Occipital lobe (tissue), 2 donors: ENCODE data around the gene VCAN. TPM values are rescaled to one million over a fixed set of nuclear protein-coding genes. Genes with fewer than 3 reads are reported as not detected.
"Not testable (repeated sequence)": the region's sequence is repeated elsewhere in the genome, so short reads cannot be mapped to it uniquely, and the experiment has no call there.

ENCODE experiments used
- DNase-seq: peaks from one replicate; lab custom pipeline; 2025; lab: John Stamatoyannopoulos, UW
- total RNA-seq: library from RNA; depleted of rRNA; stranded (reverse); fragments of >200 nt; gene quantifications from one replicate; pipeline ENCODE4 v1.2.3, GENCODE V29; 2014

The VCAN gene
- total RNA-seq = 228 TPM

DNA sequence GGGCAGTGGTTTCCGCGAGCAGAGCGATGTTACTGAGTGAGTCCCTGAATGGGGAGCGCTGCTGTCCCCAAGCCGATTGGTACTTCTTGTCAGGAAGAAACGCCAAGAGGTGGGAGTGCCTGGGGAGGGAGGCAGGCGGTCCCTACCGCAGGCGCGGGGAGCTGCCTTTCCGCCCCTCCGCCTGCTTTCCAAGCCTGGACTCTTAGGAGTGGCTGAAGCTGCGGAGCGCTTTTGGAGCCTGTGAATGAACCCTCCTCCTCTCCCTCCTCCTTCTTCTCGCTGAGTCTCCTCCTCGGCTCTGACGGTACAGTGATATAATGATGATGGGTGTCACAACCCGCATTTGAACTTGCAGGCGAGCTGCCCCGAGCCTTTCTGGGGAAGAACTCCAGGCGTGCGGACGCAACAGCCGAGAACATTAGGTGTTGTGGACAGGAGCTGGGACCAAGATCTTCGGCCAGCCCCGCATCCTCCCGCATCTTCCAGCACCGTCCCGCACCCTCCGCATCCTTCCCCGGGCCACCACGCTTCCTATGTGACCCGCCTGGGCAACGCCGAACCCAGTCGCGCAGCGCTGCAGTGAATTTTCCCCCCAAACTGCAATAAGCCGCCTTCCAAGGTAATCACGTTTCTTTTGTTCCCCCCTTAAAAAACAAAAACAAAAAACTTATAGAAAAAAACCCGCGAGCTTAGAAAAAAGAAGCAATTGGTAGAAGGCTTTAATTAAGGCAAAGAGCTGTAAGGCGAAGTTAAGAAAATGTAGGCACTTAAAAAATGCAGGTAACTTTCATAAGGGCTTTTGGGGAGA lies at the start of gene VCAN:
VCAN (plus strand) TSS at position 340 of the 808 bp plus-strand sequence. CDS start 11,775 bp downstream, outside the sequence.
- peak; percentile 37 for DNase-seq

DNA sequence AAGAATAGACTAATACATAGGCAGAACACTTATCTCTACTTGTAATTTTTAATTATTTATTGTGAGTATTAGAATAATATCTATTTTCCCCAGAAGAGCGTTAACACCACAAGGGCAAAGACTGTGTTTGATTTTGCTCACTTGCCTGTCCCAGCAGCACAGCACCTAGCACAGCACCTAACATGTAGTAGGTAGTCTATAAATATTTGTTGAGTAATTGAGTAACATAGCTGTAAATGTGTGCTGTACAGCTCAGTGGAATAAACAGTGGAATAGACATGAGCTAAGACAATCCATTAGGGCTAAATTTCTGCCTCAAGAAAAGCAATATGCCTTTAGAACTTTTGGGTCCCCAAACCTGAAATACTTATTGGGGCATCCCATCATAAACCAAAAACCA lies 49.3 kb upstream of the VCAN start:
- no peak for DNase-seq

DNA sequence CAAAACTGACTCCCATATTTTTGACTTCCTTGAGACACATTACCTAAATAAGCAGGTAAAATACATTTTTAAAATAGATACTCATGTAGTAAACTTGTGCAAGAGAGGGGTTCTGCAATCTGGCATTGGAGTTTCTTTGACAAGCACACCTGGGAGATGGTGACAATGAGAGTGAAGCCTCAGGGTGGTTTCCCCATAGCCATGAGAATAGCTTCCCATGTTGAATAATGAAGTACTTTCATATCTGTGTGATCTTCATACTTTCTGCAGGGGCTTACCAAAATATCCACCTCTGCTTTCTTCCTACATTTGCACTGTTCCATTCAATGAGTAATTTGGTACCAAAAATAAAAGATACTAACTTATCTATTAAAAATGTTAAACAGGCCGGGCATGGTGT lies 44.7 kb upstream of the VCAN start:
- DNase-seq = no peak

DNA sequence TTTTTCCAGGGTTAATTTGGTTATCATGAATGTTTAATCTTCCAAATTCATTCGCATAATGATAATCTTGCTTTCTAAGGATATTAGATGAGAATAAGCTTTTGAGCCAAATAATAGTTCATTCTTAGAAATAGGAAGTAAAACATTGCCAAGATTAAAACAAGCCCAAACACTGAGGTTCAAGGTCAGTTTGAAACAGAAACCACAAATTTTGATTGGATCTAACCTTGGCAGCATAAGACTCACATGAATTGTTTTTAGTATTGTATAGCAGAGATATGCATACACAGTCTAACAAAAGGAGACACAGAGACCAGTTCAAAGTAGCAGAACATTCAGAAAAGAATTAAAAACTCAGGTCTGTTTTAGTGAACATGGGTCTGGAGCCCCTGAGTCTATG lies 43.4 kb upstream of the VCAN start:
- no peak for DNase-seq

DNA sequence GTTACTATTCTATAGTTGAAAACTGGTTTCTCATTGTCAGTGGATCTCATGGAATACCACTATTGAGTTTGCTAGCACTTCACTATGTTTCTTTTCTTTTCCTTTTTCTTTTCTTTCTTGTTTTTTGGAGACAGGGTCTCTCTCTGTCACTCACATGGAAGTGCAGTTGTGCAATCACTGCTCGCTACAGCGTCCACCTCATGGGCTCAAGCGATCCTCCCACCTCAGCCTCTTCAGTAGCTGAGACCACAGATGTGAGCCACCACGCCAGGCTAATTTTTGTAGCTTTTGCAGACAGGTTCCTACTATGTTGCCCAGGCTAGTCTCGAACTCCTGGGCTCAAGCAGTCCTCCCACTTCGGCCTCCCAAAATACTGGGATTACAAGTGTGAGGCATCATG lies 42.7 kb upstream of the VCAN start:
- no peak for DNase-seq

DNA sequence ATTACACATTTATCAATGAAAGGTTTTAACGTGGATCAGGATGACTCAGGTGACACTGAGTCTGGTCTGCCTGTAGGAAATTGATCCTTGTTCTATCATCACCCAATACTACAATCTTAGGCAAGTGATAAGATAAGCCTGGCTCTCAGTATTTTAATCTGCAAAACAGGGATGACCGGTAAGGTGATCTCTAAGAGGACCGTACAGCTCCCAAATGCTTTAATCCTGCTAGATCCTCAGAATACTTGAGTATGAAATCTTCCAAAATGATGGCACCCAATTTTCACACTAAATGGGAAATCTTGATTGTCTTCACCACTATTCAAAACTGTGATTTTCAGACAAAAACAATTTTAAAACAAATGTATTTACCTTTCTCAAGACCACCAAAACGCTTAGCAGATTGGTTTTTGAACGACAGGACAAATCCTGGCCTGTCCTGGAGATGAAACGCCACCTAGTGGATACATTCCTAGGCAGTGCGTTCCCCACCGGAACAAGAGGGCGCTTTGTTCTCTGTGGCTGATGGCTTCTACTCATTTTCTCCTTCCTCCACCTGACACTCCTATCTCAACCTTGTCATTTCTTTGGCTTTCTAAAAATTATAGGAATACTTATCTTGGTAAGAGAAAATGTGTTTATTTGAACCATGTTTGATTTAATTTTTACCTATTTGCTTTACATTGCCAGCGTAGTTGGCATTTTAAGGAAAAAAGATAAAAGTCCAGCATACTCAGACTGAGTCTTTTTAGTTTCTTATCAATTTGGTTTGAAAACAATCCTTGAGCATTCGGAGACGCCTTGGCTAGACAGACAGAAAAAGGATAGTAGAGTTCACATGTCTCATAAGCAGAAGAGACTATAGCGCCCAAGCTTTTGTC lies 41.2 kb upstream of the VCAN start:
- no peak for DNase-seq

DNA sequence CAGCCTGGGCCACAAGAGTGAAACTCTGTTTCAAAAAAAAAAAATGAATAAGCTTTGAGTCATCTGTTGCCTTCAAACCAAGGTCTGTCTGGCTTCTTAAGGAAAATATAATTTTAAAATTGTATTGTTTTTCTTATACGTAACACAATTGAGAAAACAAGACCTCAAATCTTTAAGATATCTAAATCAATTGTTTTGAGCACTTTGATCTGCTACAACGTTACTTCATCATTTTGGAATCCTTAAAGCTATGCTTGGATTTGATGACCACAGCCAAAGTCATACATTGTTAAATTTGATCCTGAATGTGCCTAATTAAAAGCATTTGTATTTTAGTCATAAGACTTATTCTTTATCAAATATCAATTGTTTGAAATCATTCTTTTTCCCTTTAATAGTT lies 37.7 kb upstream of the VCAN start:
- no peak for DNase-seq

DNA sequence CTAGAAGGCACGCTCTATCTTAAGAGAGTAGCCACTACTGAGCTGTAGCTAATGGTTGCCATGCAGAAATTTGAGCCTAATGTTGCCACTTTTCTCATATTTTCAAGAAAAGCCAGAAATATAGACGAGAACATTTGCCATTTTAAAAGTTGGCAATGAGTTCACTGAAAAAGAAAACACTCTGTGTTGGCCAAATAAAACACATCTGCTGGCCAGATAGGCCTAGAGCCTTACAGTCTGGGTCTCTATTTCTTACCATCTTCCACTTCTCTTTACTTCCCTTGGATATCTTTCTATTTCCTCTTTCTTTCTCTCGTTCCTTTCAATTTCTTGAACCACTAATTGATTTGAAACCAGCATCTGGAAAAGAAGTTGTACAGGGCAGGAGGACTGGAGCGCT lies 36.6 kb upstream of the VCAN start:
- DNase-seq = no peak

DNA sequence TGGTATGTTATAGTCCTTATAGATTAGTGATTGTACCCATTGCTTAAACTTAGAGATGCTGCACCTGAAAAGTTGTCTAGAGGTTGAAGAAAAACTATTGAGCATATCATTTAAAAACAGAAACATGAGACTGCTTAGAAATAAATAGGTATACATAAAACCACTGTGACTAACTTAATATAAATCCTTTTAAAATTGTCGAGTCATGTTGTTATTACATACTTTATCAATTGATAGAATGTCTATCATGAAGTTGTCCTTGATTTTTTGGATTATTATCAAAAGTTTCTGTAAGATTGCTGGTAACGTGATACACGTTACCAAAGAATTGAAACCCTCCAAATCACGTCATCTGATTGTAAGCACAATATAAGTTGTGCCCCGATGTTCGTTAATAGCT lies 35.3 kb upstream of the VCAN start:
- DNase-seq = no peak

DNA sequence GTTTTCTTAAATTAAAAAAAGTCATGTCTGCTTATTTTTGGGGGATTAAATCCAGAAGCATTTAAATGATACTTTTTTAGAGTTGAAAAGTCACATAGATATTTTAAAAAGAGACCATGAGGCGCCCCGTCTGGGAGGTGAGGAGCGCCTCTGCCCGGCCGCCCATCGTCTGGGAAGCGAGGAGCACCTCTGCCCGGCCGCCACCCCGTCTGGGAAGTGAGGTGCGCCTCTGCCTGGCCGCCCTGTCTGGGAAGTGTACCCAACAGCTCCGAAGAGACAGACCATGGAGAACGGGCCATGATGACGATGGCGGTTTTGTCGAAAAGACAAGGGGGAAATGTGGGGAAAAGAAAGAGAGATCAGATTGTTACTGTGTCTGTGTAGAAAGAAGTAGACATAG lies 33.8 kb upstream of the VCAN start:
- not testable (repeated sequence) for DNase-seq

DNA sequence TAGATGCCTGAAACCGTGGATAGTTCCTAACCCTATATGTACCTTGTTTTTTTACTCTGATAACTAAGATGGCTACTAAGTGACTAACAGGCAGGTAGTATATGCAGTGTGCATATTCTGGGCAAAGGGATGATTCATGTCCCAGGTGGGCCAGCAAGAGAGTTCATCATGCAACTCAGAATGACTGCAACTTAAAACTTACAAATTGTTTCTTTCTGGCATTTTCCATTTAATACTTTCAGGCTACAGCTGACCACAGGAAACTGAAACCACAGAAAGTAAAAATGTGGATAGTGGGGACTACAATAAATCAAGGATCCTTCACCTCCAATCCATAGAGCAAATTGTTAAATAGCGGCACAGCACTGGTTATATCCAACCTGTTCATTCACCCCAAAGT lies 30.7 kb upstream of the VCAN start:
- no peak for DNase-seq

DNA sequence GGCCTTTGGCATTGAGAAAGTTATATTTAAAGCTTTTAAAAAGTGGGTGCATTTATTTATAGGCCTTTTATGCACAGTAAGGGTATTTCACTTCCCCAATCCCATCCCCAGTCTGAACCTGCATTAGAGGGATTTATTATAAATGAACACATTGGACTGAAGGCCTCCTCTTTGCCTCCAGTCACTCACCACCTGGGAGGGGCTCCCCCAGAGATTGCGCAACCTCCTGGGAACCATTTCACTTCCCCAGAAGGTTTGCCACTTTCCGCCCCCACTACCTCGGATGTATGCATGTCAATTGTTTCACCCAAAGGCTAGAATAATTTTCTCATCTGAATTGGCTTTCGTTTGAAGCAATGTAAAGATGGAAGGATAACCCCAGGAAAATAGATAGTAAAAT lies 29.8 kb upstream of the VCAN start:
- no peak for DNase-seq

DNA sequence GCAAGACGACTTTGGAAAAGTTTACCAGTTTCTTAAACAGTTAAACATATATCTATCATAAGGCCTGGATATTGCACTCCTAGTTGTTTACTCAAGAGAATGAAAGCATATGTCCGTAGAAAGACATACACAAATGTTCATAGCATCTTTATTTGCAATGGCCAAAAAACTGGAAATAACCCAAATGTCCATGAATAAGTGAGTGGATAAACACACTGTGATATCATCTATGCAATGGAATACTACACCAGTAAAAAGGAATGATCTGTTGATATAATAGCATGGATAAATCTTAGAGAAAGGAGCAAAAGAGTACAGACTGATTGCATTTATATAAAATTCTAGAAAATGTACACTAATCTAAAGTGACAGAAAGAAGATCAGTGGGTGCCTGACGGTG lies 28.0 kb upstream of the VCAN start:
- no peak for DNase-seq

DNA sequence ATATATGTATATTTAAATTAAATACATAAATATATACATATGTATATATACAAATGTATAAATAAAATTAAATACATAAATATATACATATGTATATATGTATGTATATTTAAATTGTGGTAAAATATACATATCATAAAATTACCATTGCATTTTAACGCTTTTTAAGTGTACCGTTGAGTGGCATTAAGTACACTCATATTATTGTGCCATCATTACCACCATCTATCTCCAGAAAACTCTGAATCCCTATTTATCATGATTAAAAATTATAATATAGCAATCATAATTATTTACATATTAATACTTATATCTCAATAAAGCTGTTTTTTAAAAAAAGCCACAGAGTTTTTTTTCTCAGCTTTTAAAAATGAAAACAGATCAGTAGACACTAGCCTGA lies 27.1 kb upstream of the VCAN start:
- DNase-seq = no peak

DNA sequence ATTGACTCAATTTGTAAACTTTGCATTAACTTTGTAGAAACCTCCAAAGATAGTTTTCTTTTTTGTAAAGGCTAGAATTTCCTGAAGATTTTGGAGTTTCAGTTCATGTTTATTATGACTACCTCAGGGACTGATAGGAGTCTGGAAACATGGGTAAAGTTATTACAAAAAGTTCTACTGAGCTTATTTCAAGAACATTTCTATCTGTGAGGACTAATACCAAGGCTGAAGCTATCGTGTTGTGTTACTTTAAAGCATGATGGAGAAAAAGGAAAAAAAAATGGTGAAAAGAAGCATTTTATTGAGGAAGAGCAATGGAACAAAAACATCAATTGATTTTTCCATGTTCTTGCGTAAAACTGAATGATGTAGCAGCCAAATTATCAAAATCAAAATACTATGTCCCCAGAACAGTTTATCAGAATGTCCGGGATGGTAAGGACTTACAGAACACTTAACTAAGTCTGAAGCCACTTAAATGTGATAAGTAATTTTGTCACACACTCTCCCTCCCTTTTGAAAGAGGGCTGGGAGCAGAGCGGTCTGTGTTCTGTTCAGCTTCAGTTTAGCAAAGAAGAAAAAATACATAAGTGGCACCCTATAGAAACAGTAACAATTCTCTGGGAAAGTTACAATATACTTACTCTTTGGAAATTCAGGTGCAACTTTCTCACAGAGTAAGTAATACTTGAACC lies 25.1 kb upstream of the VCAN start:
- DNase-seq = no peak

DNA sequence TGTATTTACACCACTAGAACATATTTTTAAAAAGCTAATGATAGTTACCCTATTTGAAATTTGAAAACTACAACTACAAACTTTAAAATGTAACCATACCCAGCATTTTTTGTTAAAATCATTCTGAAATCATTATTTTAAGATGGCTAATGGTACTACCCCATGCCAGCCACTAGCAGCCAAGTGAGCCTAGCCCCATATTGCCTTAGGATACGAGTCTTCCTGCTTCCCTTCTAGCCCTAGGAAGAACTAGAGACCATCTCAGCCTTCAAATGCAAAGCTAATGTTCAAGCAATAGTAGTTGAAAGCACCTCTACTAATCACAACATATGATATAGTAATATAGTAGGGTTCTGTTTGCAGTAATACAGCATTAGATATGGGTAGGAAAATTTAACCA lies 24.0 kb upstream of the VCAN start:
- DNase-seq = no peak

DNA sequence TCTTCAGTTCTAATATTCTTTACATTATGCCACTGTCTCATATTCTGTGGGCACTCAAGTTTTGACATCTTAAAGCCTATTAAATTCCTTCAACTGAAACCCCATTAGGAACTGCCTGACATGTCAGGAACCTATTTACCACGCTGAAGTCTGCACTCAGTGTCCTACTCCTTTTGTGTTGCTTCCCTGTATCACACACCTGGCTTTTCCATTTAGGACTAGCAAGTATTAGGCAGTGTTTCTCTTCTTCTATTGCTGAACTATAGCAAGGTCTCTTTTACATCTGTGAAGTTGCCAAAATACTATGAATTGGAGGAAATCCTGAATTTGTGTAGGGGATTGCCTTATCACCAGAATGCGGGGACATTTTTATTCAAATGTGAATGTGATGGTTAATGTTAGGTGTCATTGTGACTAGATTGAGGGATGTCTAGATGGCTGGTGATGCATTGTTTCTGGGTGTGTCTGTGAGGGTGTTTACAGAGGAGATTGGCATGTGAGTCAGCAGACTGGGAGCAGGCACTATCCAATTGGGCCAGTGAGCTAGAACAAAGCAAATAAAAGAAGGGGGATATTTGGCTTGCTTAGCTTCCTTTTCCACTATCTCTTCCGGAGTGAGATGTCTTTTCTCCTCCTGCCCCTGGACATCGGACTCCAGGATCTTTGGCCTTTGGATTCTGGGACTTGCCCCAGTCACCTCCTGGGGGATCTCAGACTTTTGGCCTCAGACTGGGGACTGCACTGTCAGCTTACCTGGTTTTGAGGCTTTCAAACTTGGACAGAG lies 21.2 kb upstream of the VCAN start:
- no peak for DNase-seq

DNA sequence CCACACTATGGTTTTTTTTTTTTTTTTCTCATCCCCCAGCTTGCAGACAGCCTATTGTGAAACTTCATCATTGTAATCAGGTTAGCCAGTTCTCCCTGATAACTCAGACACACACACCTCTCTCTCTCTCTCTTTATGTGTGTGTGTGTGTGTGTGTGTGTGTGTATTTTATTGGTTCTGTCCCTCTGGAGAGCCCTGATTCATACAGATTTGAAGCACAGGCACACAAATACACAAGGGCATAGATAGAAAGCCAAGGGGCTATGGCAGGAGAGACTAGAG lies 20.6 kb upstream of the VCAN start:
- DNase-seq = no peak

DNA sequence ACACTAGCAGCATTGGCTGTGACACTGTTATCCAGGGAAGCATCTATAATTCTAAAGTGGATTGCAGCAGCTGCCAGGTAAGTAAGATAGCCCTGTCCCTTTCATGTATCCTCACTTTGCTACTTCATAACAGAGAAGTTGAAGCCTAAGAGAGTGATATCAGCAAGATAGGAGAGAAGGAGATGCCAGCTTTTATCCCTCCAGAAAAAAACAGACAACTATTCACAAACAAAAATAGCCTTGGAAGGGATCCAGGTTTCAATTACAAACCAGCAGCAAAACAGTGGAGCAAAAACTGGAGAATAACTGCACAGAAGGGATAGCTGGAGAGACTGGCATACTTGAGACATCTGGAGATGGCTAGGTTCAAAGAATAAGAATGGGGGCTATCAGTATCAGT lies 19.6 kb upstream of the VCAN start:
- DNase-seq = no peak

DNA sequence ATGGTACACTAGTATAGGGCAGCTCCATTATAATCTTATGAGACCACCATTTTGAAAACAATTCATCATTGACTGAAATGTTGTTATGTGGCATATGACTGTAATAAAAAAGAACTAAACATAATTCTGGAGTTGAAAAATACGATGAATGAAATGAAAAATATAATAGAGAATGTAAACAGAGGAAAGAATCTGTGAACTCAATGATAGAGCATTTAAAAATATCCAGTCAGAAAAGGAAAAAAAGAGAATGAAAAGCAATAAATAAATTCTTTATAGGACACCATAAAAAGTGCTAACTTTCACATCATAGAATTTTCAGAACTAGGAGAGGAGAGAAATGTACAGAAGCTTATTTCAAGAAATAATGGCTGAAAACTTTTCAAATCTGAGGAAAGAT lies 17.6 kb upstream of the VCAN start:
- no peak for DNase-seq

DNA sequence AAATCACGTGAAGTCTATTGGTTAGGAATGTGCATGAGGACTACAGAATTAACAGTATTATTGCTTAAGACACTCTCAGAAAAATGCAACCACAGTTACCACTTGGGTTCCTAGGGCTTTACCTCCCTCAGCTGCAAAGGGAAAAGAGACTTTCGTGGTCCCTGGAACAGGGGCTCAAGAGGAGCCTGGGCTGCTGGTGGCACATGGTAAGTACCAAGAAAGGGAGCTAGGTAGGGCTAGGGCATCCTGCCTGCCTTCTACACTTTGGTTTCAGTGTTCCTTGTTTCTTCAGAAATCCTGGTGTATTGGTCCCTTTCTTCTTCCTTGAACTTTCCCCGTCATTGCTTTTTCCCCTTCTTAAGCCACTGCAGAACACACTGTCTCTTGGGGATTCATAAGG lies 7.3 kb upstream of the VCAN start:
- no peak for DNase-seq
